HAP-1 (cell line): ENCODE measurements around the gene ARID3A.
"Not testable (repeated sequence)": the region's sequence is repeated elsewhere in the genome, so short reads cannot be mapped to it uniquely, and the experiment has no call there.

Source experiments
- DNase-seq, 2 experiments: peaks; one replicate each; pipeline ENCODE4 v3.0.0-alpha.2; 2016 to 2020; ENCODE audit warnings: low spot score in 2 of 2
- H3K27me3 ChIP-seq: fragments of 250-450 bp; sonication (Bioruptor Pico); 2 replicates; pipeline ENCODE4 v1.5.1; 2020; ENCODE audit warnings: low read depth, mild to moderate bottlenecking, moderate library complexity
- H3K36me3 ChIP-seq: fragments of 250-450 bp; sonication (Bioruptor Pico); replicated peaks from 2 replicates; pipeline ENCODE4 v1.5.1; 2020; ENCODE audit warnings: mild to moderate bottlenecking
- H3K4me1 ChIP-seq: fragments of 250-450 bp; sonication (Bioruptor Pico); 2 replicates; pipeline ENCODE4 v1.5.1; 2020; ENCODE audit warnings: mild to moderate bottlenecking
- H3K4me3 ChIP-seq: fragments of 250-450 bp; sonication (Bioruptor Pico); 2 replicates; pipeline ENCODE4 v1.5.1; 2020; ENCODE audit warnings: mild to moderate bottlenecking, moderate library complexity
- H3K9me3 ChIP-seq: fragments of 250-450 bp; sonication (Bioruptor Pico); 2 replicates; pipeline ENCODE4 v1.5.1; 2020; ENCODE audit warnings: mild to moderate bottlenecking, moderate library complexity
- in situ Hi-C: fragments of 300-500 bp; cut with MboI; formaldehyde crosslinking; loops from 3 replicates; pipeline ENCODE4 v1.14.3; 2020; ENCODE audit warnings: low sequenced_read_pairs, inconsistent platforms, mixed read lengths

Gene ARID3A

GRCh38 chr19:925526-926322, at the start of gene ARID3A:
Gene ARID3A, plus strand, starts transcription at chr19:926035. Its CDS starts 3,494 bp downstream, at chr19:929529.
- no peaks in the 10 kb centered on the region for H3K9me3 ChIP-seq
- H3K4me1 ChIP-seq: peaks cover 11% of the 10 kb centered on the region
- H3K4me3 ChIP-seq: peak within 1 kb of the TSS; percentile 76
- peak; percentile 80 to 90 for DNase-seq
- peaks cover 15% of the 10 kb centered on the region for H3K36me3 ChIP-seq
- in situ Hi-C loops: loop anchor here (10.0 kb wide), 1 partner anchor 319 kb away; the partner anchor contains the start of genes ATP5F1D and MIDN
- no peaks in the 10 kb centered on the region for H3K27me3 ChIP-seq

GRCh38 chr19:876089-876488, 49.7 kb upstream of the ARID3A start:
- no peaks in the 10 kb centered on the region for H3K27me3 ChIP-seq
- in situ Hi-C loops: no loop called here
- H3K4me3 ChIP-seq: no peak overlapping the region
- peaks cover 8% of the 10 kb centered on the region for H3K4me1 ChIP-seq
- H3K36me3 ChIP-seq: peaks cover 49% of the 10 kb centered on the region
- no peak for DNase-seq
- no peaks in the 10 kb centered on the region for H3K9me3 ChIP-seq

- Histone ChIP-seq H3K9me3 (no peaks in the 10 kb centered on the region), H3K36me3 (peaks cover 52% of the 10 kb centered on the region), H3K27me3 (no peaks in the 10 kb centered on the region), H3K4me1 (peaks cover 7% of the 10 kb centered on the region), H3K4me3 (no peak overlapping the region)
- in situ Hi-C loops: no loop called here
- no peak for DNase-seq
Observed at GRCh38 chr19:876780-877314, 49.0 kb upstream of the ARID3A start.

GRCh38 chr19:877992-878660, 47.7 kb upstream of the ARID3A start:
- H3K9me3 ChIP-seq, H3K27me3 ChIP-seq, H3K4me3 ChIP-seq, H3K4me1 ChIP-seq, in situ Hi-C loops, DNase-seq: not testable (repeated sequence)
- H3K36me3 ChIP-seq: peaks cover 58% of the 10 kb centered on the region

GRCh38 chr19:878751-879561, 46.9 kb upstream of the ARID3A start:
- H3K9me3 ChIP-seq, DNase-seq, H3K27me3 ChIP-seq, H3K4me3 ChIP-seq, H3K4me1 ChIP-seq, in situ Hi-C loops: not testable (repeated sequence)
- H3K36me3 ChIP-seq: peaks cover 57% of the 10 kb centered on the region

GRCh38 chr19:879711-880438, 46.0 kb upstream of the ARID3A start:
- Histone ChIP-seq H3K36me3 (peaks cover 54% of the 10 kb centered on the region), H3K4me1 (no peaks in the 10 kb centered on the region), H3K4me3 (no peak overlapping the region), H3K27me3 (no peaks in the 10 kb centered on the region), H3K9me3 (no peaks in the 10 kb centered on the region)
- in situ Hi-C loops: no loop called here
- no peak for DNase-seq

- peaks cover 54% of the 10 kb centered on the region for H3K36me3 ChIP-seq
- in situ Hi-C loops: no loop called here
- DNase-seq: no peak
- H3K27me3 ChIP-seq: no peaks in the 10 kb centered on the region
- no peak overlapping the region for H3K4me3 ChIP-seq
- H3K4me1 ChIP-seq: no peaks in the 10 kb centered on the region
- H3K9me3 ChIP-seq: no peaks in the 10 kb centered on the region
Observed at GRCh38 chr19:881385-882071, 44.3 kb upstream of the ARID3A start.

GRCh38 chr19:882871-883497, 42.9 kb upstream of the ARID3A start:
- H3K4me1 ChIP-seq: no peaks in the 10 kb centered on the region
- peaks cover 59% of the 10 kb centered on the region for H3K36me3 ChIP-seq
- no peak for DNase-seq
- H3K27me3 ChIP-seq: no peaks in the 10 kb centered on the region
- H3K4me3 ChIP-seq: no peak overlapping the region
- in situ Hi-C loops: no loop called here
- H3K9me3 ChIP-seq: no peaks in the 10 kb centered on the region

- in situ Hi-C loops: no loop called here
- Histone ChIP-seq H3K4me1 (no peaks in the 10 kb centered on the region), H3K36me3 (peaks cover 64% of the 10 kb centered on the region), H3K4me3 (no peak overlapping the region), H3K27me3 (no peaks in the 10 kb centered on the region), H3K9me3 (no peaks in the 10 kb centered on the region)
- no peak for DNase-seq
Observed at GRCh38 chr19:883661-884211, 42.1 kb upstream of the ARID3A start.

- in situ Hi-C loops: no loop called here
- H3K36me3 ChIP-seq: peaks cover 70% of the 10 kb centered on the region
- H3K4me1 ChIP-seq: no peaks in the 10 kb centered on the region
- no peaks in the 10 kb centered on the region for H3K27me3 ChIP-seq
- no peak for DNase-seq
- H3K9me3 ChIP-seq: no peaks in the 10 kb centered on the region
- H3K4me3 ChIP-seq: no peak overlapping the region
Observed at GRCh38 chr19:884420-885211, 41.2 kb upstream of the ARID3A start.

- Histone ChIP-seq H3K4me3 (no peak overlapping the region), H3K36me3 (peaks cover 77% of the 10 kb centered on the region), H3K27me3 (no peaks in the 10 kb centered on the region), H3K9me3 (no peaks in the 10 kb centered on the region), H3K4me1 (no peaks in the 10 kb centered on the region)
- DNase-seq: no peak
- in situ Hi-C loops: no loop called here
Observed at GRCh38 chr19:885536-886224, 40.2 kb upstream of the ARID3A start.
